Osteocyte (in vitro differentiated cells): Measurements from ENCODE around the gene TMEM59L. TPM values are rescaled to one million over a fixed set of nuclear protein-coding genes. Genes with fewer than 3 reads are reported as not detected.

Source experiments
- DNase-seq: peaks from one replicate; pipeline ENCODE4 v3.0.0; 2021; ENCODE audit warnings: mixed read lengths; ENCODE audit not compliant: unreplicated experiment; ENCODE audit errors: extremely low spot score
- H3K27ac Mint-ChIP-seq: one replicate; pipeline ENCODE4 v1.8.0; 2021; ENCODE audit warnings: mild to moderate bottlenecking, mixed read lengths; ENCODE audit not compliant: unreplicated experiment
- H3K27me3 Mint-ChIP-seq: one replicate; pipeline ENCODE4 v1.8.0; 2021; ENCODE audit warnings: mixed read lengths; ENCODE audit not compliant: unreplicated experiment
- H3K36me3 Mint-ChIP-seq: one replicate; pipeline ENCODE4 v1.8.0; 2021; ENCODE audit warnings: mixed read lengths; ENCODE audit not compliant: unreplicated experiment
- H3K4me1 Mint-ChIP-seq: one replicate; pipeline ENCODE4 v1.8.0; 2021; ENCODE audit warnings: mixed read lengths; ENCODE audit not compliant: unreplicated experiment
- H3K4me3 Mint-ChIP-seq: one replicate; pipeline ENCODE4 v1.8.0; 2021; ENCODE audit warnings: mild to moderate bottlenecking, moderate library complexity, mixed read lengths; ENCODE audit not compliant: unreplicated experiment
- H3K9me3 Mint-ChIP-seq: one replicate; pipeline ENCODE4 v1.8.0; 2021; ENCODE audit warnings: mixed read lengths; ENCODE audit not compliant: unreplicated experiment
- CTCF ChIP-seq: fragments of 200-600 bp; sonication (generic); IDR thresholded peaks from 2 replicates; pipeline ENCODE4 v1.5.0; 2021; ENCODE audit warnings: antibody characterized with exemption, mild to moderate bottlenecking, moderate library complexity
- total RNA-seq: library from RNA; stranded (reverse); gene quantifications from 2 replicates; pipeline ENCODE4 v1.2.1, GENCODE V29; 2021

TMEM59L gene
- total RNA-seq, 1 donor from 2014 or later: 5.9 TPM

GRCh38 chr19:18633321-18633720, 20.7 kb downstream of the TMEM59L start:
- H3K27me3 Mint-ChIP-seq: peaks cover 8% of the 10 kb centered on the region
- H3K4me3 Mint-ChIP-seq: no peak overlapping the region
- no peaks in the 10 kb centered on the region for H3K36me3 Mint-ChIP-seq
- H3K4me1 Mint-ChIP-seq: peaks cover 10% of the 10 kb centered on the region
- no peak for DNase-seq
- H3K9me3 Mint-ChIP-seq: no peaks in the 10 kb centered on the region
- TF ChIP-seq CTCF: no peak
- no peak overlapping the region for H3K27ac Mint-ChIP-seq

- TF ChIP-seq CTCF: no peak
- no peaks in the 10 kb centered on the region for H3K9me3 Mint-ChIP-seq
- H3K27me3 Mint-ChIP-seq: peaks cover 5% of the 10 kb centered on the region
- no peak for DNase-seq
- H3K4me3 Mint-ChIP-seq: no peak overlapping the region
- H3K36me3 Mint-ChIP-seq: no peaks in the 10 kb centered on the region
- H3K4me1 Mint-ChIP-seq: peaks cover 13% of the 10 kb centered on the region
- H3K27ac Mint-ChIP-seq: no peak overlapping the region
Measured at GRCh38 chr19:18634612-18635297, 22.1 kb downstream of the TMEM59L start.

- no peak overlapping the region for H3K27ac Mint-ChIP-seq
- DNase-seq: no peak
- peak overlapping the region; percentile 82 for H3K4me3 Mint-ChIP-seq
- peaks cover 14% of the 10 kb centered on the region for H3K4me1 Mint-ChIP-seq
- no peaks in the 10 kb centered on the region for H3K9me3 Mint-ChIP-seq
- no peak for TF ChIP-seq CTCF
- no peaks in the 10 kb centered on the region for H3K36me3 Mint-ChIP-seq
- H3K27me3 Mint-ChIP-seq: peaks cover 5% of the 10 kb centered on the region
Measured at GRCh38 chr19:18635831-18636182, 23.1 kb downstream of the TMEM59L start.

- peaks cover 5% of the 10 kb centered on the region for H3K27me3 Mint-ChIP-seq
Measured at GRCh38 chr19:18636183-18636968, 23.7 kb downstream of the TMEM59L start.

More at GRCh38 chr19:18636183-18636968, 23.7 kb downstream of the TMEM59L start:
- H3K9me3 Mint-ChIP-seq: no peaks in the 10 kb centered on the region
- peaks cover 14% of the 10 kb centered on the region for H3K4me1 Mint-ChIP-seq
- peak overlapping the region; percentile 82 for H3K4me3 Mint-ChIP-seq
- peak; percentile 100 for DNase-seq
- no peaks in the 10 kb centered on the region for H3K36me3 Mint-ChIP-seq
- TF ChIP-seq CTCF: no peak
- peak overlapping the region; percentile 70 for H3K27ac Mint-ChIP-seq
